LNCAP (cell line): ENCODE measurements around the gene SEMA5A.

Experiments
- TF ChIP-seq, protein P1 (sequence below): fragments of 450-650 bp; IDR thresholded peaks from 2 replicates; pipeline ENCODE4 v1.5.1; 2017; ENCODE audit warnings: mild to moderate bottlenecking

Gene SEMA5A

DNA sequence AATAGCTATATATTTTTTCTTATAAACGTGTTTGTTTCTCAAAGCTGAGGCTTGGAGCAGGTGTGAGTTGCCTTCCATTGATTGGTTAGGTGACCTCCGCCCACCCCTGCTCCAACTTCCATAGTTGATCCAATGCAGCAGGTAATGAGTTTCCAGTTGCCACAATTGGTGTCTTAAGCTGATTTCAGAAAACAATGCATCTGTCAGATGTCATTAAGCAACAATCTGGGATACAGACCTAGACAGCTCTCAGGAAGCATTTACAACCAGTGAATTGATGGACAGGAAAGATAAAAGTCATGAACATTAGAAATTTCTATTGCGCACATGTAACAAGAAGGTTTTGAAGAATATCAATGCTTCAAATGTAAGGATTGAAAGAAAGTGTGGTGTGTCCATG lies 510.5 kb downstream of the SEMA5A start:
- TF ChIP-seq, protein P1, sequence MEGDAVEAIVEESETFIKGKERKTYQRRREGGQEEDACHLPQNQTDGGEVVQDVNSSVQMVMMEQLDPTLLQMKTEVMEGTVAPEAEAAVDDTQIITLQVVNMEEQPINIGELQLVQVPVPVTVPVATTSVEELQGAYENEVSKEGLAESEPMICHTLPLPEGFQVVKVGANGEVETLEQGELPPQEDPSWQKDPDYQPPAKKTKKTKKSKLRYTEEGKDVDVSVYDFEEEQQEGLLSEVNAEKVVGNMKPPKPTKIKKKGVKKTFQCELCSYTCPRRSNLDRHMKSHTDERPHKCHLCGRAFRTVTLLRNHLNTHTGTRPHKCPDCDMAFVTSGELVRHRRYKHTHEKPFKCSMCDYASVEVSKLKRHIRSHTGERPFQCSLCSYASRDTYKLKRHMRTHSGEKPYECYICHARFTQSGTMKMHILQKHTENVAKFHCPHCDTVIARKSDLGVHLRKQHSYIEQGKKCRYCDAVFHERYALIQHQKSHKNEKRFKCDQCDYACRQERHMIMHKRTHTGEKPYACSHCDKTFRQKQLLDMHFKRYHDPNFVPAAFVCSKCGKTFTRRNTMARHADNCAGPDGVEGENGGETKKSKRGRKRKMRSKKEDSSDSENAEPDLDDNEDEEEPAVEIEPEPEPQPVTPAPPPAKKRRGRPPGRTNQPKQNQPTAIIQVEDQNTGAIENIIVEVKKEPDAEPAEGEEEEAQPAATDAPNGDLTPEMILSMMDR = no peak

DNA sequence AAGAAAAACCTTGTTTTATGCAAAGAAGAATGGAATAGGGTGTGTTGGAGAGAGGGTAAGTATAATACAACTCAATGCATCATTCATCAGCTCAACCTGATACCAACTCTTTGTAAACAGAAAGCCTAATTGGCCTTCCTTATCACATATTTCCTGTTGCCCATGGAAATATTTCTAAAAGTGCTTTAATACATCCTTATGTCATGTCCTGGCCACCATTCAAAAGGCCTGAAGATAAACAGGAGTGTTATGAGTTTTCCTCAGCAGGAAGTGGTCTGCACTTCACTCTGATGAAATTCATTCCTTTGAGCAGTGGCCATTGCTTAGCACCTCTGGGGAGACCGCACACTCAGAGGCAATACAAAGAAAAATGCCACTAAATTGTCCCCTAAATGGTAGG lies 511.2 kb downstream of the SEMA5A start:
- TF ChIP-seq, protein P1 = no peak

DNA sequence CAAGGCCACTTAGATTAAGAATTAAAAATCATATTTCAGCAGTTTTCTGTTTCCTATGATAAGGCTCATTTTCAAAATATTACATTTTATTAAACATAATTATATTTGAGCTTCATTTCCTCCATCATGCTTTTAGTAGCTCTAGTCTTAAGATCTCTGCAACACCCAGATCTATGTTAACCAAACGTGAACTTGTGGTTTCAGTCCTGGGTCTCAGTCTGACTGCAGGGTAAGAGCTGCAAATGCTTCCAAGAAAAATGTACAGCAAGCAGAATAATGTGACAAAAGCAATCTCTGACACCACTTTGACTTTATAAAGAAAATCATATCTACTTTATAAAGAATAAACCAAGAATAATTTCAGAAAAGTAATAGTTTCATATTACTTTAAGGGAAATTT lies 512.4 kb downstream of the SEMA5A start:
- TF ChIP-seq, protein P1 = no peak

DNA sequence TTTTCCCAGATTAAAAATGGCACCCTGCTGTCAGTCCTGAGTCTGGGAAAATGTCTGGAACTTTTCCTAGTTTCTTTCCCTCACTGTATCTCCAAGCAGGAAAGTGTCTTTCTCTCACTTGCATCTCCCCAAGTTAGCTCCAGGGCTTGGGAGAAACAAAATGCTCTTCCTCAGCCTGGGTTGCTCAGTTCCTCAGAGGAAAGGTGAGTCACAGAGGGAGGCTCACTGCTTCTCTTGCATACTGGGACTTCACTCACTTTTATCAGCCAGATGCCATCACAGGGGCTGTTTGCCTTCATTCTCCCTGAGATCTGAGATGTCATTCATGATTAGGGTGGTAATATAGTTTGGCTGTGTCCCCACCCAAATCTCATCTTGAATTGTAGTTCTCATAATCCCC lies 519.9 kb downstream of the SEMA5A start:
- TF ChIP-seq, protein P1 = no peak

DNA sequence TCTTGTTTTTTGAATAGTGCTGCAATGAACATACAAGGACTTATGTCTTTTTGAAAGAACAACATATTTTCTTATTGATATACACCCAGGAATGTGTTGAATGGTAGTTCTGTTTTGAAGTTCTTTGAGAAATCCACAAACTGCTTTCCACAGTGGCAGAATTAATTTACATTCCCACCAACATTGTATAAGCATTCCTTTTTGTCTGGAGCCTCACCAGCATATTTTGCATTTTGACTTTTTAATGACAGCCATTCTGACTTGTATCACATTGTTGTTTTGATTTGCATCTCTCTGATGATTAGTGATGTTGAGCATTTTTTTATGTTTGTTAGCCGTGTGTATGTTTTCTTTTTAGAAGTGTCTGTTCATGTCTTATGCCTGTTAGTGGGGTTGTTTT lies 524.9 kb downstream of the SEMA5A start:
- TF ChIP-seq, protein P1 = no peak

DNA sequence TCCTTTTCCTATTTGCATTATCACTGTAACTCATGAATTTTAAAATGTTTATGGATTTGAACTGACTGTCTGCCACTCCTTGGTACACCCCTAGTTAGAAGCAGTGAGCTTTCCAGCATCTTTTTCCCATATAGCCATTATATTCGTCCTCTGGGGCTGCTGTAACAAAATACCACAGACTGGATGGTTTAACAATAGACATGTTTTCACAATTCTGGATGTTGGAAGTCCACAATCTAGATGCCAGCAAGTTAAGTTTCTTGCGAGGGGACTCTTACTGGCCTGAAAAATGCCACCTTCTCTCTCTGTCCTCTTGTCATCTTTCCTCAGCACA lies 530.0 kb downstream of the SEMA5A start:
- TF ChIP-seq, protein P1 = no peak

DNA sequence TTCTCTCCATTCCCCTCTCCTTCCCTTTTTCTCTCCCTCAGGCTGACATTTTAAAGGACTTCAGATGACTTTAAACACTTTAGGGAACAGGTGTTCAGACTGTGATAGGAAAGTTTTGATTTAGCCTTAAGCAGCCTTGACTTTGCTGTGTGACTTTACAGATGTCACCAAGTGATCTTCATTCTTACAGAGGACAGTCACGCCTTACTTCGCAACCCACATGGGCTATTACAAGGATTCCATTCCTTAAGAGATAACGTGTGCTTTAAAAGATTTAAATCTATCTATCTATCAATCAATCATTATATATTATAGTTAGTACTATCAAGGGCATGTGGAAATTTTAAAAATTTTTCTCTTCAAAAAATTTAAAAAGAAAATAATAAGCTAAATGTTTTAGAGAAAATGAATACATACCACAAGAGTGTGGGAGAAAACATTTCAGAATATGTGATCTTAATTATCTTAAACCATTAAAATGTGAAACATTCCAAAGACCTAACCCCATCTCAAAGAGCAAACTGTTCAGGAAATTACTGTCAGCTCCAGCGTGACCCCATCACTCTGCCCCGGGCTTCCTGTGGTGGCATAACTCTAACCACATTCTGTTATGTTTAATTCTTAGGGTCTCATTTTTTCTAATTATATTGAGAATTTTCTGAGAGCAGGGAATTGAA lies 530.5 kb downstream of the SEMA5A start:
- TF ChIP-seq, protein P1 = no peak

DNA sequence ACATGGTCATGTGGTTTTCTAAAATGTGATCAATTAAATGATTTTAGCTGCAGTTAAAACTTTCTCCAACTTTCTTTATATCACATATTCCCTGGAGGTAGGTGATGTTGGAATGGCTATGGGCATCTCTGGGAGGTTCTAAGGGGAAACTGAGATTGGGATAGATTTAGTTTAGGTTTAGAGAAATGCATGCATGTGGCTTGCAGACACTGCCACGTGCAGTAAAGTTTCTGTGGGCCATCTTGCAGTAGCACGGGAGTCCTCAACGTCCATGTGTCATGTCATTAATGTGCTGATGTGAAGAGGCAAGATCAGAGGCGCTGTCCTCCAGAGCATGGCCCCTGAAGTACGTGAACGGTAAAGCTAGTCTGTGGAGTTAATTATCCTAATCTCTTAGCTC lies 532.7 kb downstream of the SEMA5A start:
- TF ChIP-seq, protein P1 = no peak
